ENCODE results near the gene CHST8. TPM values are rescaled to one million over a fixed set of nuclear protein-coding genes. Genes with fewer than 3 reads are reported as not detected.

Gene CHST8
- polyA plus RNA-seq, 1 of the 3 experiments (the other 2 are of a cell fraction) = 0.05 TPM

DNA sequence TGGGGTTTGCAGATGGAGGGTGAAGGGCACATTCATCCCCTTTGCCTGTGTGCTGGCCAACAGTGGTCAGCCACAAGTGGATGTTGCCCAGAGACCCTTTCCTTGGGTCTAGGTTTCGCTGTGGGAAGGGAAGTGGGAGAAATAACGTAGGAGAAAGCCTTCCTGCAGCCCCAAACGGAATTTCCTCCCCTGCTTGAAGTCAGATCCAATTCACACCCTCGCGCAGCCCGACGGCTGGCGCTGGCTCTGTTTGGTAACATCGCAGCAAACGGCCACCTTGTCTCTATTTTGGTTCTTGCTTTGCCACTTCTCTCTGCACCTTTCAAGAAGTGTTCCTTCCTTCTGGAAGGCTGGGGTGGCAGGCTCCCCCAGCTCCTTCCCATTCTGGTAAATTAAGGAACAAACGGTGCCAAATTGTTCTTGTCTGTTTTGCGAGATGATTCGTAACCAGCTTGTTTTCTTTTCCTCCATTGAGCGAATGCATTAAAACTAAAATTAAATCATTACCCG, 45.4 kb downstream of the CHST8 start:
- Histone ChIP-seq H3K79me2 (ENCODE audit: insufficient read depth) (no peaks in the 10 kb centered on the region), H3F3A (replicated peaks; ENCODE audit: insufficient read depth) (no peaks in the 10 kb centered on the region), H3K9ac (no peak overlapping the region), H4K20me1 (ENCODE audit: insufficient read depth) (no peaks in the 10 kb centered on the region), H3K36me3 (replicated peaks in 1 of 2; ENCODE audit: control insufficient read depth in 1 of 2, insufficient read depth in 2 of 2, low read length in 1 of 2) (no peaks in the 10 kb centered on the region), H3K9me2 (no peaks in the 10 kb centered on the region), H3K4me3 (ENCODE audit: low read depth in 2 of 2, low read length in 1 of 2) (no peak overlapping the region), H3K9me3 (no peaks in the 10 kb centered on the region), H2AFZ (ENCODE audit: low read depth) (no peak overlapping the region), H3K4me2 (no peak overlapping the region), H3K27me3 (ENCODE audit: insufficient read depth) (no peaks in the 10 kb centered on the region), H3K27ac (ENCODE audit: low read depth in 2 of 2, low read length in 1 of 2) (peak overlapping the region in 1 of 2 experiments; percentile 22; a peak in 1 of 4 replicates), H3K4me1 (ENCODE audit: control insufficient read depth in 1 of 2, insufficient read depth in 2 of 2, low read depth in 1 of 2, low read length in 1 of 2) (peaks cover 0 to 22% of the 10 kb centered on the region in 2 experiments; a peak in 2 of 4 replicates)
- ChIA-PET POLR2A (no interaction called here), CTCF (interaction anchor here (0.6 to 0.7 kb wide), 2 partner anchors 105 to 1837 kb away, joined by 3 read pairs; no protein-coding TSS in a partner anchor)
- no peak for TF ChIP-seq RFX5 (IDR thresholded peaks at IDR 0.05; ENCODE audit: low read length)
- TF ChIP-seq SMC3 (IDR thresholded peaks at IDR 0.05; ENCODE audit: low read depth, low read length) = no peak
- no peak for TF ChIP-seq YY1 (IDR thresholded peaks at IDR 0.05; ENCODE audit: low read depth)
- TF ChIP-seq SIN3A (IDR thresholded peaks at IDR 0.05; ENCODE audit: borderline replicate concordance, low read depth, low read length) = no peak
- no peak for TF ChIP-seq TCF12 (IDR thresholded peaks at IDR 0.05)
- TF ChIP-seq RAD21 (IDR thresholded peaks at IDR 0.05; ENCODE audit: low read length) = no peak
- no peak for TF ChIP-seq MXI1 (IDR thresholded peaks at IDR 0.05; ENCODE audit: low read depth, low read length)
- no peak for TF ChIP-seq TEAD4 (IDR thresholded peaks at IDR 0.05; ENCODE audit: borderline replicate concordance, insufficient read depth)
- TF ChIP-seq GABPA (IDR thresholded peaks at IDR 0.05; ENCODE audit: low read depth) = no peak
- TF ChIP-seq, protein P1, sequence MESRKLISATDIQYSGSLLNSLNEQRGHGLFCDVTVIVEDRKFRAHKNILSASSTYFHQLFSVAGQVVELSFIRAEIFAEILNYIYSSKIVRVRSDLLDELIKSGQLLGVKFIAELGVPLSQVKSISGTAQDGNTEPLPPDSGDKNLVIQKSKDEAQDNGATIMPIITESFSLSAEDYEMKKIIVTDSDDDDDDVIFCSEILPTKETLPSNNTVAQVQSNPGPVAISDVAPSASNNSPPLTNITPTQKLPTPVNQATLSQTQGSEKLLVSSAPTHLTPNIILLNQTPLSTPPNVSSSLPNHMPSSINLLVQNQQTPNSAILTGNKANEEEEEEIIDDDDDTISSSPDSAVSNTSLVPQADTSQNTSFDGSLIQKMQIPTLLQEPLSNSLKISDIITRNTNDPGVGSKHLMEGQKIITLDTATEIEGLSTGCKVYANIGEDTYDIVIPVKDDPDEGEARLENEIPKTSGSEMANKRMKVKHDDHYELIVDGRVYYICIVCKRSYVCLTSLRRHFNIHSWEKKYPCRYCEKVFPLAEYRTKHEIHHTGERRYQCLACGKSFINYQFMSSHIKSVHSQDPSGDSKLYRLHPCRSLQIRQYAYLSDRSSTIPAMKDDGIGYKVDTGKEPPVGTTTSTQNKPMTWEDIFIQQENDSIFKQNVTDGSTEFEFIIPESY (IDR thresholded peaks at IDR 0.05; ENCODE audit: borderline replicate concordance, low read depth) = no peak
- TF ChIP-seq FOSL2 (IDR thresholded peaks at IDR 0.05; ENCODE audit: borderline replicate concordance, low read depth) = no peak
- no peak for TF ChIP-seq ELF1 (IDR thresholded peaks at IDR 0.05)
- TF ChIP-seq, protein P2, sequence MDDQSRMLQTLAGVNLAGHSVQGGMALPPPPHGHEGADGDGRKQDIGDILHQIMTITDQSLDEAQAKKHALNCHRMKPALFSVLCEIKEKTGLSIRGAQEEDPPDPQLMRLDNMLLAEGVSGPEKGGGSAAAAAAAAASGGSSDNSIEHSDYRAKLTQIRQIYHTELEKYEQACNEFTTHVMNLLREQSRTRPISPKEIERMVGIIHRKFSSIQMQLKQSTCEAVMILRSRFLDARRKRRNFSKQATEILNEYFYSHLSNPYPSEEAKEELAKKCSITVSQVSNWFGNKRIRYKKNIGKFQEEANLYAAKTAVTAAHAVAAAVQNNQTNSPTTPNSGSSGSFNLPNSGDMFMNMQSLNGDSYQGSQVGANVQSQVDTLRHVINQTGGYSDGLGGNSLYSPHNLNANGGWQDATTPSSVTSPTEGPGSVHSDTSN (IDR thresholded peaks at IDR 0.05) = no peak
- TF ChIP-seq RCOR1 (IDR thresholded peaks at IDR 0.05; ENCODE audit: low read length) = no peak
- TF ChIP-seq RXRA (IDR thresholded peaks at IDR 0.05; ENCODE audit: borderline replicate concordance, low read depth) = no peak
- DNase-seq = no peak
- 52% methylated on average over 15 of the region's 15 CpGs for WGBS (ENCODE audit: low lambda C conversion rate)

DNA sequence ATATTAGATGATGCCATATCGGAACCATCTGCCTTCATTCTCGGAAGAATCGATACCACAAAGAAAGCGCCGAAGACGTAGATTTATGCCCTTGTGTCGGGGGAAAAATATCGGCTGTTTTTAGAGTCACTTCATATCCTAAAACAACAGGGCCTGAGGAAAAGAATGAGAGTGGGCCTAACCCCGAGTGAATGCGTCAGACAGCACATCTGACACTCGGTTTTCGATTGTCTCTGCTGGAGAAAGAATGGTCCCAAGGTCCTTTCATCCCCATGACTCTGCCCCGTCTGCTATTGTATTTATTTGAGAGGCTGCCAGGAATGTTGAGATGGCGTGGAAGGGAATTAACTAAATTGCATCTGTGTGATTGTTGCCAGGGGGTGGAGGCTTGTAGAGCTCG, 46.1 kb downstream of the CHST8 start:
- Histone ChIP-seq H3K4me1 (ENCODE audit: control insufficient read depth in 1 of 2, insufficient read depth in 2 of 2, low read depth in 1 of 2, low read length in 1 of 2) (peaks cover 0 to 22% of the 10 kb centered on the region in 2 experiments; a peak in 2 of 4 replicates), H3K27ac (ENCODE audit: low read depth in 2 of 2, low read length in 1 of 2) (no peak overlapping the region), H3K4me3 (ENCODE audit: low read depth in 2 of 2, low read length in 1 of 2) (no peak overlapping the region), H3K79me2 (ENCODE audit: insufficient read depth) (no peaks in the 10 kb centered on the region), H3K9me3 (no peaks in the 10 kb centered on the region), H3K9ac (no peak overlapping the region), H3K36me3 (replicated peaks in 1 of 2; ENCODE audit: control insufficient read depth in 1 of 2, insufficient read depth in 2 of 2, low read length in 1 of 2) (no peaks in the 10 kb centered on the region), H2AFZ (ENCODE audit: low read depth) (no peak overlapping the region), H3K9me2 (no peaks in the 10 kb centered on the region), H3K4me2 (no peak overlapping the region), H3K27me3 (ENCODE audit: insufficient read depth) (no peaks in the 10 kb centered on the region), H3F3A (replicated peaks; ENCODE audit: insufficient read depth) (no peaks in the 10 kb centered on the region), H4K20me1 (ENCODE audit: insufficient read depth) (no peaks in the 10 kb centered on the region)
- no peak for TF ChIP-seq TCF12 (IDR thresholded peaks at IDR 0.05)
- TF ChIP-seq, protein P3, sequence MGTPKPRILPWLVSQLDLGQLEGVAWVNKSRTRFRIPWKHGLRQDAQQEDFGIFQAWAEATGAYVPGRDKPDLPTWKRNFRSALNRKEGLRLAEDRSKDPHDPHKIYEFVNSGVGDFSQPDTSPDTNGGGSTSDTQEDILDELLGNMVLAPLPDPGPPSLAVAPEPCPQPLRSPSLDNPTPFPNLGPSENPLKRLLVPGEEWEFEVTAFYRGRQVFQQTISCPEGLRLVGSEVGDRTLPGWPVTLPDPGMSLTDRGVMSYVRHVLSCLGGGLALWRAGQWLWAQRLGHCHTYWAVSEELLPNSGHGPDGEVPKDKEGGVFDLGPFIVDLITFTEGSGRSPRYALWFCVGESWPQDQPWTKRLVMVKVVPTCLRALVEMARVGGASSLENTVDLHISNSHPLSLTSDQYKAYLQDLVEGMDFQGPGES (IDR thresholded peaks at IDR 0.05; ENCODE audit: low read depth, low read length) = no peak
- DNase-seq = no peak
- 37% methylated on average over 15 of the region's 15 CpGs for WGBS (ENCODE audit: low lambda C conversion rate)
- ChIA-PET CTCF (interaction anchor here (0.7 kb wide), 1 partner anchor 1836 kb away, joined by 3 read pairs; no protein-coding TSS in a partner anchor), POLR2A (no interaction called here)

All from SK-N-SH (cell line).